Hepatocyte (in vitro differentiated cells): ENCODE results near the gene ARHGAP10.

ENCODE experiments used
- EZH2phosphoT487 ChIP-seq: fragments of 200-600 bp; sonication (generic); IDR thresholded peaks from one replicate; pipeline ENCODE4 v1.6.1; 2018; ENCODE audit warnings: antibody characterized with exemption, mild to moderate bottlenecking, low read depth, moderate library complexity; ENCODE audit not compliant: unreplicated experiment, severe bottlenecking
- TF ChIP-seq, protein P1 (sequence below): fragments of 200-600 bp; sonication (generic); IDR thresholded peaks from 2 replicates; pipeline ENCODE4 v1.5.1; 2016; ENCODE audit warnings: antibody characterized with exemption, mild to moderate bottlenecking; ENCODE audit not compliant: poor library complexity

DNA sequence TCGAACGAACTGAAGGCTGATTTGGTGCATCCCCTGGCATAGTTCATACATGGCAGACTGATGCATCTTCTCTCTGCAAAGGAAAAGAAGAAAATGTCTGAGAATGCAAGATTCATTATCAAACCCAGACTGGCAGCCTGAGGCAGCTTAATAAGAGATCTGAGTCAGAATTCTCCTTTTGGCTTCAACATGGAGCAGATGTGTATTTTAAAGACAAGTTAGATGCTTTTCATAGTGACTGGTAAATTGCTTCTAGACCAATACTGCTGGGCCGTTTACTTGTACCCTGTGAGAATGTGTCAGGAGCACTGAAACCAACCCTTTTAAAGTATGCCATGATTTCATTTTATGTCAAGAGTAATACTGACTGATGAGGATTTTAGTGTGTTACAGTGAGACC is 388.3 kb downstream of the ARHGAP10 start:
- TF ChIP-seq, protein P1, sequence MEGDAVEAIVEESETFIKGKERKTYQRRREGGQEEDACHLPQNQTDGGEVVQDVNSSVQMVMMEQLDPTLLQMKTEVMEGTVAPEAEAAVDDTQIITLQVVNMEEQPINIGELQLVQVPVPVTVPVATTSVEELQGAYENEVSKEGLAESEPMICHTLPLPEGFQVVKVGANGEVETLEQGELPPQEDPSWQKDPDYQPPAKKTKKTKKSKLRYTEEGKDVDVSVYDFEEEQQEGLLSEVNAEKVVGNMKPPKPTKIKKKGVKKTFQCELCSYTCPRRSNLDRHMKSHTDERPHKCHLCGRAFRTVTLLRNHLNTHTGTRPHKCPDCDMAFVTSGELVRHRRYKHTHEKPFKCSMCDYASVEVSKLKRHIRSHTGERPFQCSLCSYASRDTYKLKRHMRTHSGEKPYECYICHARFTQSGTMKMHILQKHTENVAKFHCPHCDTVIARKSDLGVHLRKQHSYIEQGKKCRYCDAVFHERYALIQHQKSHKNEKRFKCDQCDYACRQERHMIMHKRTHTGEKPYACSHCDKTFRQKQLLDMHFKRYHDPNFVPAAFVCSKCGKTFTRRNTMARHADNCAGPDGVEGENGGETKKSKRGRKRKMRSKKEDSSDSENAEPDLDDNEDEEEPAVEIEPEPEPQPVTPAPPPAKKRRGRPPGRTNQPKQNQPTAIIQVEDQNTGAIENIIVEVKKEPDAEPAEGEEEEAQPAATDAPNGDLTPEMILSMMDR, result no peak
- no peak for TF ChIP-seq EZH2phosphoT487
